Progenitor cell of endocrine pancreas (in vitro differentiated cells): ENCODE measurements around the gene WNT3. TPM values are rescaled to one million over a fixed set of nuclear protein-coding genes. Genes with fewer than 3 reads are reported as not detected.
"Not testable (repeated sequence)": the region's sequence is repeated elsewhere in the genome, so short reads cannot be mapped to it uniquely, and the experiment has no call there.

Experiments
- DNase-seq: peaks from one replicate; pipeline ENCODE4 v3.0.0; 2021; ENCODE audit warnings: low spot score; ENCODE audit not compliant: unreplicated experiment
- H3K27ac Mint-ChIP-seq: 2 replicates; pipeline ENCODE4 v1.8.0; 2021; ENCODE audit warnings: mild to moderate bottlenecking, moderate library complexity, mixed read lengths
- H3K27me3 Mint-ChIP-seq: 2 replicates; pipeline ENCODE4 v1.8.0; 2021; ENCODE audit warnings: mixed read lengths
- H3K36me3 Mint-ChIP-seq: 2 replicates; pipeline ENCODE4 v1.8.0; 2022; ENCODE audit warnings: mixed read lengths; ENCODE audit not compliant: insufficient read depth
- H3K4me1 Mint-ChIP-seq: 2 replicates; pipeline ENCODE4 v1.8.0; 2021; ENCODE audit warnings: low read depth, mixed read lengths
- H3K4me3 Mint-ChIP-seq: 2 replicates; pipeline ENCODE4 v1.8.0; 2021; ENCODE audit warnings: low read depth, mild to moderate bottlenecking, moderate library complexity, mixed read lengths
- H3K9me3 Mint-ChIP-seq: 2 replicates; pipeline ENCODE4 v1.8.0; 2021; ENCODE audit warnings: low read depth, mixed read lengths
- total RNA-seq: library from RNA; stranded (reverse); gene quantifications from 2 replicates; pipeline ENCODE4 v1.2.1, GENCODE V29; 2021
- TF ChIP-seq, protein P1 (sequence below): fragments of 200-600 bp; sonication (generic); IDR thresholded peaks from one replicate; pipeline ENCODE4 v1.5.0; 2021; ENCODE audit warnings: antibody characterized with exemption, mild to moderate bottlenecking; ENCODE audit not compliant: unreplicated experiment

The WNT3 gene
- total RNA-seq, 1 donor from 2014 or later: 7.2 TPM

DNA sequence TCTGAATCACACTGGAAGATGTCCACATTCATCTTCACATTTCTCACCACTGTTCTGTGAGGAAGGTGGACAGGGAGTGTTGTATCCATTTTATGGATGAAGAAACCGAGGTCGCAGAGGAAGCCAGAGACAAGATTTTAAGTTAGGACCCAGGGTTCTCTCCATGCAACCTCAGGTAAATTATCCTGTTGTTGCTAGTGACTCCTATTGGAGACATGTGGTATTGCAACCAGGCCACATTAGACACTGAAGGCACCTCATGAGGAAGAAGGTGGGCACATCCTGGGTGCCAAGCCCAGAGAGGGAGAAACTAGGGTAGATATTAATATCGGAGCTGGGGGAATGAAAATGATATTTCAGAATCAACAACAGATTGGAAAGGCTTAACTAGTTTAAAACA lies 24.3 kb upstream of the WNT3 start:
- DNase-seq: no peak
- TF ChIP-seq, protein P1, sequence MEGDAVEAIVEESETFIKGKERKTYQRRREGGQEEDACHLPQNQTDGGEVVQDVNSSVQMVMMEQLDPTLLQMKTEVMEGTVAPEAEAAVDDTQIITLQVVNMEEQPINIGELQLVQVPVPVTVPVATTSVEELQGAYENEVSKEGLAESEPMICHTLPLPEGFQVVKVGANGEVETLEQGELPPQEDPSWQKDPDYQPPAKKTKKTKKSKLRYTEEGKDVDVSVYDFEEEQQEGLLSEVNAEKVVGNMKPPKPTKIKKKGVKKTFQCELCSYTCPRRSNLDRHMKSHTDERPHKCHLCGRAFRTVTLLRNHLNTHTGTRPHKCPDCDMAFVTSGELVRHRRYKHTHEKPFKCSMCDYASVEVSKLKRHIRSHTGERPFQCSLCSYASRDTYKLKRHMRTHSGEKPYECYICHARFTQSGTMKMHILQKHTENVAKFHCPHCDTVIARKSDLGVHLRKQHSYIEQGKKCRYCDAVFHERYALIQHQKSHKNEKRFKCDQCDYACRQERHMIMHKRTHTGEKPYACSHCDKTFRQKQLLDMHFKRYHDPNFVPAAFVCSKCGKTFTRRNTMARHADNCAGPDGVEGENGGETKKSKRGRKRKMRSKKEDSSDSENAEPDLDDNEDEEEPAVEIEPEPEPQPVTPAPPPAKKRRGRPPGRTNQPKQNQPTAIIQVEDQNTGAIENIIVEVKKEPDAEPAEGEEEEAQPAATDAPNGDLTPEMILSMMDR: peak; percentile 55
- Mint-ChIP-seq H3K27ac (no peak overlapping the region), H3K36me3 (no peaks in the 10 kb centered on the region), H3K4me1 (no peaks in the 10 kb centered on the region), H3K27me3 (peaks cover 54% of the 10 kb centered on the region), H3K9me3 (peaks cover 9% of the 10 kb centered on the region), H3K4me3 (no peak overlapping the region)

DNA sequence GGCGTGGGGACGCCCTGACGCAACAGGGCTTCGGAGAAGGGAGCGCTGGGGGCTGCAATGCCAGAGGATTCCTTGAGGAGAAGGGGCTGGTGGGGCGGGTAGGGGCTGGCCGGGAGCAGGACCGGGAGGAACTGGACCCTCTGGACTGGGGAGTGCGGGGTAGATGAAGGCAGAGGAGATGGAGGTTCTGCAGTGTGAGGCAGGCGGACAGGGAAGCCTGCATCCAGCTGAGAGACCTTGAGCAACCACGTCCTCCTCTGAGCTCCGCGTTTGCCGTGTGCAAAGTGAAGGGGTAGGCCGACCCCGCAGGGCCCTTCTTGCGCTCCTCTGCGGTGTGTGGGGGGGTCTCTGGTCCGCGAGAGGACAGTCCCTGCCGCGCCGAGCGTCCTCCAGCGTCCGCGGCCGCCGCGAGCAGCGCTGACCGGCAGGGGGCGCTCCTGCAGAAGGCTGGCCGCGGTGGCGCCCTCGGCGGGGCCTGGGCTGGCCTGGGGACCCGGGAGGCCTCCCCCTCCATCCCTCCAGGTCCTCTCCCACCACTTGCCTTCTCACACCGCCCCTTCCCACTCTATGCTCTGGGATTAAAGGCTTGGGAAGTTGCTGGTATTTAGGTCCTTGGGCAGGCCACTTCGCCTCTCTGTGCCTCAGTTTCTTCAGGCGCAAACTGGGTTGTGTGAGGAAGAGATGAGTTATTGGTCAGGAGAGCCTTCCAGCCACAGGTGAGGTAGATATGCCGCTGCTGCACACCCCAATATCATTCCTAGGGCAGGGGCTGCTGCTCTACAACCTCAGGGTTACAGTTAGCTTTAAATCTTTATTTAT lies 23.3 kb upstream of the WNT3 start:
- no peaks in the 10 kb centered on the region for H3K36me3 Mint-ChIP-seq
- H3K4me3 Mint-ChIP-seq: no peak overlapping the region
- DNase-seq: peak; percentile 58
- TF ChIP-seq, protein P1: peak; percentile 91
- H3K4me1 Mint-ChIP-seq: no peaks in the 10 kb centered on the region
- peaks cover 9% of the 10 kb centered on the region for H3K9me3 Mint-ChIP-seq
- H3K27ac Mint-ChIP-seq: no peak overlapping the region
- H3K27me3 Mint-ChIP-seq: peaks cover 43% of the 10 kb centered on the region

DNA sequence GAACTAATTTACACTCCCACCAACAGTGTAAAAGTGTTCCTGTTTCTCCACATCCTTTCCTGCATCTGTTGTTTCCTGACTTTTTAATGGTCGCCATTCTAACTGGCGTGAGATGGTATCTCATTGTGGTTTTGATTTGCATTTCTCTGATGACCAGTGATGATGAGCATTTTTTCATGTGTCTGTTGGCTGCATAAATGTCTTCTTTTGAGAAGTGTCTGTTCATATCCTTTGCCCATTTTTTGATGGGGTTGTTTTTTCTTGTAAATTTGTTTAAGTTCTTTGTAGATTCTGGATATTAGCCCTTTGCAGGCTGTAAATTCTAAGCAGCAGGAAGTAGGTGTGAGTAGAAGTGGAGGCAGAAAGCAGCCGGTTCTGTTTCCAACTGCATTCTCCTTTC lies 22.1 kb upstream of the WNT3 start:
- H3K4me1 Mint-ChIP-seq, DNase-seq, H3K9me3 Mint-ChIP-seq, H3K4me3 Mint-ChIP-seq, H3K27ac Mint-ChIP-seq, H3K36me3 Mint-ChIP-seq: not testable (repeated sequence)
- H3K27me3 Mint-ChIP-seq: peaks cover 41% of the 10 kb centered on the region

DNA sequence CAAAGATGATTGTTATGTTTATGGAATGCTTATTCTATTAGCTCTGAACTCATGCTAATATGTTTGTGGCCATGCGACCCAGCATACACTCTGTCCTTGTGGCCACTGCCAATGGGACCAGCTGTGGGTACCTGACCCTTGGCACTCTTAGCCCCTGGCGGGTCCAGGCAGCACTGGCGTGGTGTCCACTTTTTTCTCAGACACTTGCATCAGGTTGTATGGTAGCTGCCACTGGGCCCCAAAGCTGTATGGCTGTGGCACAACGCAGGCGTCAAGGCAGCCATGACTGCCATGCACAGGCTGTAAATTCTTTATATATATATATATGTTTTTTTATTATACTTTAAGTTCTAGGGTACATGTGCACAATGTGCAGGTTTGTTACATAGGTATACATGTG lies 20.7 kb upstream of the WNT3 start:
- H3K27me3 Mint-ChIP-seq: peaks cover 41% of the 10 kb centered on the region
- no peaks in the 10 kb centered on the region for H3K4me1 Mint-ChIP-seq
- TF ChIP-seq, protein P1: no peak
- H3K9me3 Mint-ChIP-seq: peaks cover 9% of the 10 kb centered on the region
- no peak for DNase-seq
- no peaks in the 10 kb centered on the region for H3K36me3 Mint-ChIP-seq
- H3K27ac Mint-ChIP-seq: no peak overlapping the region
- no peak overlapping the region for H3K4me3 Mint-ChIP-seq

DNA sequence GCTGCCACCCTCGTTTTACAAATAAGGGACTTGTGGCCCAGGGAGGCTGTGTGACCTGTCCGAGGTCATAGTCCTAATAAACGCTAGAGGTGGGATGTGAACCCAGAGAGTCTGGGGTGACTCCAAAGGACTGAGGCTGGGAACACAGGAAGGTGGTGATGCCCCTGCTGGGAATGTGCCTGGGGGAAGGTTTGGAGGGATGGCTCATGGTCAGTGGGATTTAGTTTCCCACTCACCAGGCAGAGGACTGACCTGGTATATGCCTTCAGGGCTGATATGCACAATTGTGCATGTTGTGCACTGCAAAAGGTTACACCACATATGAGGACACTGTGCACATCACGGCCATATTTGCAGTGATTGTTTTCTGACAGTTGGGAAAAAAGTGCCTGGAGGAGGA lies 19.0 kb upstream of the WNT3 start:
- H3K9me3 Mint-ChIP-seq: no peaks in the 10 kb centered on the region
- no peaks in the 10 kb centered on the region for H3K36me3 Mint-ChIP-seq
- TF ChIP-seq, protein P1: no peak
- H3K4me1 Mint-ChIP-seq: no peaks in the 10 kb centered on the region
- H3K27ac Mint-ChIP-seq: no peak overlapping the region
- DNase-seq: no peak
- no peak overlapping the region for H3K4me3 Mint-ChIP-seq
- peaks cover 43% of the 10 kb centered on the region for H3K27me3 Mint-ChIP-seq

DNA sequence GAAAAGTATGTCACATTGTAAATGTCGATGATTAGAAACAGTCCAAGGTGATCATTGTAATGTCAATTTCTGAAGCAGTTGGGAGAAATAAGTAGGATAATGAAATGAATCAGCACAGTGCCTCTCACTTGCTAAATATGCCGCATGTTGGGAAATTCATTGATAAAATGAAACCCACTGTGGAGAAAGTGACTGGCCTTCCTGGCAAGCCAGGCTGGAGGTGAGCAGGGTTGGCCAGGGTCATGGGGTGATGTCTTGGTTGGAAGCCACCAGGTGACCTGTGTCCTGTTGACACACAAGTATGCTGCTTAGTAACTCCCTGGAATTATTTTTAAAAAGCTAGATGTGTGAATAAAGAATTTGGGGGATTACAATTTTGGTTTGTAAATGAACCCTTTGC lies 18.0 kb upstream of the WNT3 start:
- Mint-ChIP-seq H3K36me3 (no peaks in the 10 kb centered on the region), H3K27me3 (peaks cover 39% of the 10 kb centered on the region), H3K27ac (no peak overlapping the region), H3K4me1 (no peaks in the 10 kb centered on the region), H3K9me3 (no peaks in the 10 kb centered on the region), H3K4me3 (no peak overlapping the region)
- TF ChIP-seq, protein P1: no peak
- no peak for DNase-seq
